HepG2 (cell line): ENCODE data around the gene EPHB6.

Experiments used
- EZH2 ChIP-seq: conservative IDR thresholded peaks from 2 replicates; pipeline ENCODE4 v1.6.1; 2012; ENCODE audit warnings: mild to moderate bottlenecking, low read depth, low read length, moderate library complexity
- JDP2 ChIP-seq: sonication (generic); formaldehyde crosslinking; IDR thresholded peaks from 2 replicates; pipeline ENCODE4 v1.8.1; 2022; ENCODE audit warnings: missing genetic modification reagents, borderline replicate concordance
- SAP130 ChIP-seq: IDR thresholded peaks from 2 replicates; pipeline ENCODE4 v1.6.1; 2016; ENCODE audit warnings: low read depth
- TF ChIP-seq, protein P1 (sequence below): sonication (generic); formaldehyde crosslinking; IDR thresholded peaks from 2 replicates; pipeline ENCODE4 v1.8.1; 2023; ENCODE audit warnings: missing genetic modification reagents, inconsistent platforms, borderline replicate concordance

DNA sequence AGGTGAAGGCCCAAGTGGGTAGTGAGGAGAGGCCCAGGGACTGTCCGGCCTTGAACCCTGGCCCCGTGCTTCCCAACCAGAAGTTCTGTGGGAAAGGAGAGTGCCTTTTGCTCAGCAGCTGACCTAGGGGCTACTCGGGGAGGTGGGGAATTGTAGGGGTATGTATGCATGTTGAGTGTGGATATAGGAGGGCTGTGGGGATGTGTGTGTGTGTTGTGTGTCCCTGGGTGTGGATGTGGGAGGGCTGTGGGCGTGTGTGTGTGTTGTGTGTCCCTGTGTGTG lies 12.2 kb downstream of the EPHB6 start:
- TF ChIP-seq EZH2 (no peak), SAP130 (CRISPR knock-in tag) (no peak), JDP2 (CRISPR knock-in tag) (no peak)
- TF ChIP-seq, protein P1, sequence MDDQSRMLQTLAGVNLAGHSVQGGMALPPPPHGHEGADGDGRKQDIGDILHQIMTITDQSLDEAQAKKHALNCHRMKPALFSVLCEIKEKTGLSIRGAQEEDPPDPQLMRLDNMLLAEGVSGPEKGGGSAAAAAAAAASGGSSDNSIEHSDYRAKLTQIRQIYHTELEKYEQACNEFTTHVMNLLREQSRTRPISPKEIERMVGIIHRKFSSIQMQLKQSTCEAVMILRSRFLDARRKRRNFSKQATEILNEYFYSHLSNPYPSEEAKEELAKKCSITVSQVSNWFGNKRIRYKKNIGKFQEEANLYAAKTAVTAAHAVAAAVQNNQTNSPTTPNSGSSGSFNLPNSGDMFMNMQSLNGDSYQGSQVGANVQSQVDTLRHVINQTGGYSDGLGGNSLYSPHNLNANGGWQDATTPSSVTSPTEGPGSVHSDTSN, result no peak
